ENCODE data around the gene ZNF488. TPM values are rescaled to one million over a fixed set of nuclear protein-coding genes. Genes with fewer than 3 reads are reported as not detected.

ZNF488 gene
- total RNA-seq, 2 donors from 2014 or later = 0.53 to 1.2 TPM

DNA sequence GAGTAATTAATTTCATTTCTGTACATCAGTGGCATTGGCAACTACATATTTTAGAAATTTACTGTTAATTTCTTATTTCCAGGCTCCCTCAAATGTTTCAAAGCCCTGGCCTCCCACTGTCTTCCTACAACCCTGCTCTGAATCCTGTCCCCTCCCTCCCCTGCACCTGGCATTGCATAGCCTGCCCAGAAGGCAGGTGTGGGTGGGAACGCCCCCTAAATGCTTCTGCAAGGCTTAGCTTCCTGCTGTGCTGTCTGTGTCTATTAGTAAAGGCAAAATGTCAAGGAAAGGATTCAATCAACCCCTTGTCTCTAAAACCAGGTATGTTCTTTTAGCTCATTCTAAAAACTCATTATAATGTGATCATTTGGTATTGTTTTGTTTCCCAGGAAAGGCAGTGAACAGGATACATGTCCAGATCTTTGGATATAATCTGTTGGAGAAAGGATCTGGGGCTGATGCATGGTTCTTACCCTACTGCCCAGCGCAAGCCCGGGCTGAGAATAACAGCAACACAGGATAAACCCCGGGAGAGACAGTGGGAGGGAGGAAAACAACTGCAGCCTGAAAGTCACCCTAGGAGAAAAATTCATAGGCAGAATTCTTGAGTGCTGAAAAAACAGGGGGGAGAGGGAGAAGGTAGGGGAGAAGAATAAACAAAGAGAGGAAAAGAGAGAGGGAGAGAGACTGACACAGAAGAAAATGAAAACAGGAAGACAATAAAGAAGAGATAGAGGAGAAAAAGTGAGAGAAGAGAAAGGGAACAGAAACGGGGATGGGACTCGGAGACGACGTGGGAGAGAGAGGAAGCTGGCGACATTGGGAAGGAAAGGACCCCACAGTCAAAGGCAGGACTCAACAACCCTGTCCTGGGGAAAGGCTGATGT, 589 bp downstream of the ZNF488 start:
- no peak overlapping the region for H3K27ac ChIP-seq (ENCODE audit: low read depth, low read length)
- peak overlapping the region; percentile 65 for H3K4me3 Mint-ChIP-seq
- H3K4me3 ChIP-seq (ENCODE audit: low read length) = peak overlapping the region; percentile 84
- no peaks in the 10 kb centered on the region for H3K36me3 Mint-ChIP-seq (ENCODE audit: low read depth)
- H3K27ac Mint-ChIP-seq = peak overlapping the region; percentile 14
- peaks cover 5% of the 10 kb centered on the region for H3K9me3 Mint-ChIP-seq
- peaks cover 59% of the 10 kb centered on the region for H3K27me3 ChIP-seq (ENCODE audit: control insufficient read depth, insufficient read depth, low read length, poor library complexity, severe bottlenecking)
- 3% methylated on average over 7 to 9 of the region's 9 CpGs for WGBS, 2 experiments (ENCODE audit: insufficient coverage in 1 of 2, insufficient read length in 1 of 2)
- H3K4me1 ChIP-seq (ENCODE audit: control insufficient read depth, insufficient read depth, low read length) = no peaks in the 10 kb centered on the region
- peaks cover 64% of the 10 kb centered on the region for H3K27me3 Mint-ChIP-seq (ENCODE audit: insufficient read depth)
- H3K4me1 Mint-ChIP-seq = peaks cover 20% of the 10 kb centered on the region
- H3K36me3 ChIP-seq (ENCODE audit: control insufficient read depth, insufficient read depth, low read length) = no peaks in the 10 kb centered on the region
- TF ChIP-seq, protein P1, sequence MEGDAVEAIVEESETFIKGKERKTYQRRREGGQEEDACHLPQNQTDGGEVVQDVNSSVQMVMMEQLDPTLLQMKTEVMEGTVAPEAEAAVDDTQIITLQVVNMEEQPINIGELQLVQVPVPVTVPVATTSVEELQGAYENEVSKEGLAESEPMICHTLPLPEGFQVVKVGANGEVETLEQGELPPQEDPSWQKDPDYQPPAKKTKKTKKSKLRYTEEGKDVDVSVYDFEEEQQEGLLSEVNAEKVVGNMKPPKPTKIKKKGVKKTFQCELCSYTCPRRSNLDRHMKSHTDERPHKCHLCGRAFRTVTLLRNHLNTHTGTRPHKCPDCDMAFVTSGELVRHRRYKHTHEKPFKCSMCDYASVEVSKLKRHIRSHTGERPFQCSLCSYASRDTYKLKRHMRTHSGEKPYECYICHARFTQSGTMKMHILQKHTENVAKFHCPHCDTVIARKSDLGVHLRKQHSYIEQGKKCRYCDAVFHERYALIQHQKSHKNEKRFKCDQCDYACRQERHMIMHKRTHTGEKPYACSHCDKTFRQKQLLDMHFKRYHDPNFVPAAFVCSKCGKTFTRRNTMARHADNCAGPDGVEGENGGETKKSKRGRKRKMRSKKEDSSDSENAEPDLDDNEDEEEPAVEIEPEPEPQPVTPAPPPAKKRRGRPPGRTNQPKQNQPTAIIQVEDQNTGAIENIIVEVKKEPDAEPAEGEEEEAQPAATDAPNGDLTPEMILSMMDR (conservative IDR thresholded peaks at IDR 0.05) = no peak
- DNase-seq = peak; percentile 77
- no peak overlapping the region for H3K9ac ChIP-seq (ENCODE audit: extremely low read depth, low read length, poor library complexity, severe bottlenecking)
- no peaks in the 10 kb centered on the region for H3K9me3 ChIP-seq (ENCODE audit: control insufficient read depth, low read length)

DNA sequence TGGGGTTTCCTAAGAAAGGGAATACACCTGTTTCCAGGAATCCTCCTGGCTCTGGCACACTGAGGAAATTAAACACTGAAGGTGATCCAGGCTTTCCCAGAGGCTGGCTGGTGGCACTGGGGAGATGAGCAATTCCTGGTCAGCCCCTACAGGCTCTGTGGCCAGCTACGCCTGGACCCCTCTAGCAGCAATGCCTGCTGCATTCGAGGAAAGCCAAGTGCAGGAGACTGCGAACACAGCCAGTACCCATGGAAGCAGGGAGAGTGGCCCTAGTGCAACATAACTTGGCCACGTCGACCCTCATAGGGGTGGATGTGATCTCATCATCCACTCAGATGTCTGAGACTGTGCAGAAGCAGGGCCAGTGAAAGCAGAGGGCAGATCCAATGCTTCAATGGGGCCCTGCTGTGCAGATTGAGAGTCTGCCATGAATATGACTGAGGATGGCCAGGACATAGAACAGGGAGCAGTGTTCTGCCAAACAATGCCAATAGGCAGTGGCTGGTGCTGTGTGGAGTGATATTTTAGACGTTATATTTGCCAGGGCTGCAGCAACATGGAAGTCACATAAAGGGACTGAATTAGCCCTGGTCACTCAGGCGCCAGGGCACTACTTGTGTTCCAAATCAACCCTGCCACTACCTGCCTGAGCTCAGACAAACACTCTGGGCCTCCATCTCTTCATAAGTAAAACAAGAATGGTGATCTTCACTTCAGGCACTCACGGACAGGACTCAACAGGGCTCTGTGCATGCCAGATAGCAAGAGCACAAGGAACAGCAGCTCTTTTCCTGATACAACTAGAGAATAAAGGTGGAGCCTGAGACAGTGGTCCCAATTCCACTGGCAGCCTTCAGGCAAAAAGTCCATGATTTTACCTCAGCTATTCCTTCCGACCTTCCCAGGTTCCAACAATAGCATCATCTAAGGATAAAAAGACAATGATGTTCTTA, 2.4 kb downstream of the ZNF488 start:
- TF ChIP-seq, protein P1 (conservative IDR thresholded peaks at IDR 0.05) = no peak
- Mint-ChIP-seq H3K36me3 (ENCODE audit: low read depth) (no peaks in the 10 kb centered on the region), H3K4me3 (no peak overlapping the region), H3K9me3 (no peaks in the 10 kb centered on the region), H3K27me3 (ENCODE audit: insufficient read depth) (peaks cover 57% of the 10 kb centered on the region), H3K4me1 (peaks cover 20% of the 10 kb centered on the region), H3K27ac (no peak overlapping the region)
- H3K4me3 ChIP-seq (ENCODE audit: low read length) = no peak overlapping the region
- H3K36me3 ChIP-seq (ENCODE audit: control insufficient read depth, insufficient read depth, low read length) = no peaks in the 10 kb centered on the region
- WGBS, 2 experiments (ENCODE audit: insufficient coverage in 1 of 2, insufficient read length in 1 of 2) = 84 to 89% methylated on average over 8 to 9 of the region's 9 CpGs
- H3K4me1 ChIP-seq (ENCODE audit: control insufficient read depth, insufficient read depth, low read length) = no peaks in the 10 kb centered on the region
- no peaks in the 10 kb centered on the region for H3K9me3 ChIP-seq (ENCODE audit: control insufficient read depth, low read length)
- DNase-seq = peak; percentile 29
- no peak overlapping the region for H3K9ac ChIP-seq (ENCODE audit: extremely low read depth, low read length, poor library complexity, severe bottlenecking)
- H3K27ac ChIP-seq (ENCODE audit: low read depth, low read length) = no peak overlapping the region
- H3K27me3 ChIP-seq (ENCODE audit: control insufficient read depth, insufficient read depth, low read length, poor library complexity, severe bottlenecking) = peaks cover 59% of the 10 kb centered on the region

DNA sequence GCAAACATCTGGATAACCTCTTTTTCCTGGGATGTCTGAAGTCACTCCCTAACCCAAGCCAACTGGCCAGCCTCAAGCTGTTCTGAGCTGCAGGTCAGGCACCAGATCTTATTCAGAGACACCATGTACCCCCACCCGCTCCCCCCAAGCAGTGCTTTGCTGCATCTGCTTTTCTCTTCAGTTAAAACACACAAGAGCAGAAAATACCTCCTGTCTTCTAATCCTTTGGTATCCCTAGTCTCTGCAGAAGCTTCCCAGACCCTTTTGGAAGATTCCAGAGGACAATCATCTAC, 3.0 kb downstream of the ZNF488 start:
- peak; percentile 22 for DNase-seq
- no peak overlapping the region for H3K27ac ChIP-seq (ENCODE audit: low read depth, low read length)
- H3K4me1 ChIP-seq (ENCODE audit: control insufficient read depth, insufficient read depth, low read length) = no peaks in the 10 kb centered on the region
- no peaks in the 10 kb centered on the region for H3K36me3 ChIP-seq (ENCODE audit: control insufficient read depth, insufficient read depth, low read length)
- Mint-ChIP-seq H3K9me3 (no peaks in the 10 kb centered on the region), H3K4me1 (peaks cover 20% of the 10 kb centered on the region), H3K4me3 (no peak overlapping the region), H3K27ac (no peak overlapping the region), H3K27me3 (ENCODE audit: insufficient read depth) (peaks cover 55% of the 10 kb centered on the region), H3K36me3 (ENCODE audit: low read depth) (no peaks in the 10 kb centered on the region)
- 77 to 100% methylated on average over 1 of the region's 1 CpG for WGBS, 2 experiments (ENCODE audit: insufficient coverage in 1 of 2, insufficient read length in 1 of 2)
- H3K9ac ChIP-seq (ENCODE audit: extremely low read depth, low read length, poor library complexity, severe bottlenecking) = no peak overlapping the region
- no peak overlapping the region for H3K4me3 ChIP-seq (ENCODE audit: low read length)
- peaks cover 59% of the 10 kb centered on the region for H3K27me3 ChIP-seq (ENCODE audit: control insufficient read depth, insufficient read depth, low read length, poor library complexity, severe bottlenecking)
- TF ChIP-seq, protein P1 (conservative IDR thresholded peaks at IDR 0.05) = no peak
- no peaks in the 10 kb centered on the region for H3K9me3 ChIP-seq (ENCODE audit: control insufficient read depth, low read length)

All from endodermal cell (in vitro differentiated cells).